Measurements from ENCODE around the gene ZNF385C.

GRCh38 chr17:42107597-42108576 is 9.6 kb upstream of the ZNF385C start:
- TF ChIP-seq CTCF (IDR thresholded peaks at IDR 0.05) = no peak
- no peak for TF ChIP-seq POLR2A (IDR thresholded peaks at IDR 0.05)
